Measurements from ENCODE around the gene PAIP2.
A peak's percentile ranks its signal among the peaks of the same experiment; 100 is the strongest.
"Not testable (repeated sequence)": the region's sequence is repeated elsewhere in the genome, so short reads cannot be mapped to it uniquely, and the experiment has no call there.

Gene PAIP2

DNA sequence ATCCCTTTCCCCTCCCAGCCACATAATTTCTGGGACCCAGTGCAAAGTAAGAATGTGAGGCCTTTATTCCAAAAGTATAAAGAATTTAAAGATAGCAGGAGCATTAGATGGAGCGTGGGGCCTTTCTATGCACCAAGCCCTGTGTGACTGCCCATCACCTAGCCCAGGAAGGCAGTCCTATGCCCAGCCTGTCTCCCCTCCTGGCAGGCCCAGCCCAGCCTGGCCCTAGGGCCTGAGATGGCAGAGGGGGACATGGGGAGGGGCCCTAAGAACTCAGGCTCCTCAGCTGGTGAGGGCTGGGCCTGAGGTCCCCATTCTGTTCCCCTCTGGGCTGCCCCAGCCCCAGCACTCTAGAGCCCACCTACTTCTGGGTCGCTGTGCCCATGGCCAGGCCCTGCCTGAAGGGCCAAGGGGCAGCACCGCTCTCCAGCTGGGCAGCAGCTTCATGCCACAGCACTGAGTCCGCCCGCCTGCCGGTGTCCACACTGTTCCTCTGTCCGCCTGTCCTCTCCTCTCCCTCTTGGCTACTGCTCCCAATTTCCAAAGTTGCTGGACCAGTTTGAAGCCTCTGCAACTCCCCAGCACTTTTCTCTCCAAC is 42.4 kb downstream of the PAIP2 start:
- H3K4me3 ChIP-seq (ENCODE audit: low read length) = no peak overlapping the region

GRCh38 chr5:139384591-139385051 is 43.0 kb downstream of the PAIP2 start:
- TF ChIP-seq CTCF (IDR thresholded peaks at IDR 0.05; ENCODE audit: insufficient read depth, low read depth, low read length, missing control alignments) = no peak
- DNase-seq (ENCODE audit: low read depth) = no peak
- no peak overlapping the region for H3K4me3 ChIP-seq (ENCODE audit: low read length)

More for the DNA sequence above, 42.4 kb downstream of the PAIP2 start:
- DNase-seq (ENCODE audit: low read depth) = no peak
- TF ChIP-seq CTCF (IDR thresholded peaks at IDR 0.05; ENCODE audit: insufficient read depth, low read depth, low read length, missing control alignments) = no peak

GRCh38 chr5:139385061-139386049 is 43.7 kb downstream of the PAIP2 start:
- DNase-seq (ENCODE audit: low read depth) = peak; percentile 20
- TF ChIP-seq CTCF (IDR thresholded peaks at IDR 0.05; ENCODE audit: insufficient read depth, low read depth, low read length, missing control alignments) = no peak
- H3K4me3 ChIP-seq (ENCODE audit: low read length) = no peak overlapping the region

- TF ChIP-seq CTCF (IDR thresholded peaks at IDR 0.05; ENCODE audit: insufficient read depth, low read depth, low read length, missing control alignments) = no peak
- DNase-seq (ENCODE audit: low read depth) = peak; percentile 94
- no peak overlapping the region for H3K4me3 ChIP-seq (ENCODE audit: low read length)
Observed at GRCh38 chr5:139386050-139386438, 44.4 kb downstream of the PAIP2 start.

- H3K4me3 ChIP-seq (ENCODE audit: low read length); DNase-seq (ENCODE audit: low read depth): not testable (repeated sequence)
Observed at GRCh38 chr5:139386956-139387355, 45.3 kb downstream of the PAIP2 start.

- no peak for TF ChIP-seq CTCF (IDR thresholded peaks at IDR 0.05; ENCODE audit: insufficient read depth, low read depth, low read length, missing control alignments)
- no peak overlapping the region for H3K4me3 ChIP-seq (ENCODE audit: low read length)
- DNase-seq (ENCODE audit: low read depth) = no peak
Observed at GRCh38 chr5:139387611-139388197, 46.0 kb downstream of the PAIP2 start.

DNA sequence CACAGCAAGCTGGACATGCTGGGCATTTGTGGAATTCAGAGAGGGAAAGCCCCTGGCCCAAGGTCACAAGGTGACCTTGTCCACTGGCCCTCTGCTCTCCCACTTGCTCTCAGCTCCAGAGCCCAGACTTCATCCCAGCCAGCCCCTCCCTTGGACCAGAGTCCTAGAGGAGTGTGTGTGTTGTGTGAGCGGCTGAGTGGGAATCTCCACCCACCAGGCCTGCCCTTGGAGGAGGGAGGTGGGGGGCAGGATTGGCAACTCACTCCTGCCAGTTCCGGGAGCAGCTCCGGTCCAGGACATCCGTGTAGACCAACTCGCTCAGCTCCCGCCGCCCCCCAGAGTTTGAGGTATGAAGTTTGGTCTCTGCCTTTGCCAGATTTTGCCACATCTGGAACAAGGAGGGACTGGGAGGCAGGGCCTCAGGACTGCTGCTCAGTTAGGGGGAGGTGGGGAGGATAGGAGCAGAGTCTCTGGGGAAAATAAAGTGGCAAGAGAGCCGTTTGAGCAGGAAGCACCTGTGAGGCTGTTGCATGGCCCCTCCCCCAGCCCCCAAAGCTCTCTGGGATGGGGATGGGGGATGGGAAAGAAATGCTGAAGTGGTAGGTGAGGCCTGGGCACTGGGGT is 46.7 kb downstream of the PAIP2 start:
- DNase-seq (ENCODE audit: low read depth) = no peak
- TF ChIP-seq CTCF (IDR thresholded peaks at IDR 0.05; ENCODE audit: insufficient read depth, low read depth, low read length, missing control alignments) = no peak

More for the DNA sequence above, 46.7 kb downstream of the PAIP2 start:
- no peak overlapping the region for H3K4me3 ChIP-seq (ENCODE audit: low read length)
